Measurements from ENCODE around the gene OTOP1. TPM values are rescaled to one million over a fixed set of nuclear protein-coding genes. Genes with fewer than 3 reads are reported as not detected.
"Not testable (repeated sequence)": the region's sequence is repeated elsewhere in the genome, so short reads cannot be mapped to it uniquely, and the experiment has no call there.

The OTOP1 gene
- total RNA-seq, 1 donor from 2014 or later, result not detected

DNA sequence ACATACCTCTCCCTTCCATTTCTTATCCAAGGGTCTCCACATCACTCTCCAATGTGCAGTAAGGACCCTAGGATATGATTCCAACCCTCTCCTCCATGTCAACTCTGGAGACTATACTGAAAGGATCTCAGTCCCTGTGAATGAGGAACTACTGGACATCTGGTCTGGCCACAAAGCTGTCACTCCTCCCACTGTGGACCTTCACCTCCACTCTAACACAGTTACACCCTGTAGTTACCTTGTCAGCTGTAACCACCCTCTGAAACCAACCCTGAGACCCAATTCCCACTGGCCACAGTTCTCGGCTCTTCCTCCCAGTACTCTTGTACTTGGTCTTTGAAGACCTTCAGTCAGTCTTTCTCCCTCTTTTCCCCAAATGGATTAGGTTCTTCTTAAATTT is 18.4 kb upstream of the OTOP1 start:
- intact Hi-C loops (cut with micrococcal nuclease), result loop anchor here (5.0 kb wide), 1 partner anchor 1173 kb away; the partner anchor contains the start of genes HTT and HTT-AS

DNA sequence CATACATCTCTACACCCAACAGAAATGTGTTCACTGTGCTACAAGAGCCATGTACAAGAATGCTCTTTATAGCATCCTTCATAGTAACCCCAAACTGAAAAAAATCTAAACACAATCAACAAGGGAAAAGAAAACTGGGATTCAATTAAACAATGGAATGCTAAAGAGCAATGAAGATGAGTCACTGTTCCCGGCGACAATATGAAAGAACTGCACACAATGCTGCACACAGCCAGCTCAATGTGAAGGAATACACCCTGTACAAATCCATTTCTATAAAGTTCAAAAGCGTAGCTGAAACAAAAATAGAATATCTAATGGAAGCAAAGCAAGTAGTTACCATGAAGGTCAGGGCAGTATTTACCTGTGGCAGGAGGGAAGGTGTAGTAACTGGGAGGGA is 12.8 kb upstream of the OTOP1 start:
- intact Hi-C loops (cut with micrococcal nuclease), result not testable (repeated sequence)

DNA sequence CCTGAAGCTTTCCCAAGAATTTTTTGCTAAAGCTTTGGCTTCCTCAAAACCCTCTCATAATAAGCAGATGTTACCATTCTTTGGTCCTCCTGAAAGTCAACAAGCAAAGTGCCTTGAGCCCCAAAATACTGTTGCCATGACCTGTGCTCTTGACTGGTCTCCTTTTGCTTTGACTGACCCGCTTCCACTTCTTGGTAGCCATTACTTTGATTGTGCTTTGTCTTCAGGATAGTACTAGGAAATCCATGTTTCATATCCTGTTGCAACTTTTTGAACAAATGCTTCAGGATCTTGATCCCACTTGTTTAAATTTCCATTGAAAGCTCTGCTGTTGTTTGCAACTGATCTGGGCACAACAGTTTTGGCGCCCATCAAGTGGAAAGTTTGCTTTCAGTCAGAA is 6.9 kb upstream of the OTOP1 start:
- intact Hi-C loops (cut with micrococcal nuclease), result no loop called here

DNA sequence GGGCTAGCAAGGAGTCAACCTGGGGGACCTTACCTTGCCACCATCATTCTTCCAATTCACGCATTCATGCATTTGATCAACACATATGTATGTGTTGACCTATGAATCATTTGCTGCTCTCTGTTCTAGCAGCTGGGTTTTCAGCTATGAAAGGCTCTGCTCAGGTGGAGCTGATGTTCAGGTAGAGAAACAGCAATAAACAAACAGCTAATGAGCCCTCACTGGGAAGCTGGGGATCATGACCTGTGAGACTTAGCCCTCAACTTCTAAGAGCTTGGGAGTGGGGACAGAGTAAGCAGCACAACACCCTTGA is 1.6 kb upstream of the OTOP1 start:
- intact Hi-C loops (cut with micrococcal nuclease), result no loop called here

DNA sequence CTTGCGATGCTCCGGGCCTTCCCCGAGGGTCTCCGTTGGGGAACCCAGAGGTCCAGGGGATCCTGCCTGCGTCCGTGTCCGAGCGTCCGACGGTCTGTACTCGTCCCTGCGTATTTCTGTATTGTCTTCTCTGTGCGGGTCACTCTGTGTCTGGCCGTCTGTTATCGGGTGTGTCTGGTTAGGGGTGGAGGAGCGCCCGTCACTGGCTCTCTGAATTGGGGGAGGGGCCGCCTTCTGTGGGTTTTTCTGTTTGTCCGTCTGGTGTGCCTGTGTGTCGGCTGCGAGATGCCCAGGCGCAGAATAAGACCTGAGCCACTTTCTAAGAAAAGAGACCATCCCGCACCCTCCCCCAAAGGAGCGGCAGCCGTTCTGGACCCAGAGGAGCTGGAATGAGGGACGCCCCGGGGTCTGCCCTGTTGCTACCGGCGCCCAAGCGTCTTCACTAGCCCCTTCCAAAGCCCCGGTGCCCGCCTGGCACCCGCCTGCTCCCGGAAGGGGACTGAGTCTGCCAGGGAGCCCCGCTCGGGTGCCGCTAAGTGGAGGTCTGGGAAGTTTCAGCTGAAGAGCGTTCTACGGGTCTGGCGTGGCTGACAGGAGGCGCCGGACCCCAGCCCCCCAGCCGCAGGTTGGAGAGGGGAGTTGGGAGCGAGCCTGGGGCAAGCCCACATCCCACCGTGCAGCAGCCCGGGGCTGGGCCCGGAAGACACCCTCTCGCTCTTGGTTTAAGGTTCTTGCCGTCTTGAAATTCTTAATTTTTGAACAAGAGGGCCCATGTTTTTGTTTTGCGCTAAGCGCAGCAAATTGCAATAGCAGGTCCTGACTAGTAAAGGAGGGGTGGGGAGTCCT is 1.0 kb upstream of the OTOP1 start:
- intact Hi-C loops (cut with micrococcal nuclease), result no loop called here

DNA sequence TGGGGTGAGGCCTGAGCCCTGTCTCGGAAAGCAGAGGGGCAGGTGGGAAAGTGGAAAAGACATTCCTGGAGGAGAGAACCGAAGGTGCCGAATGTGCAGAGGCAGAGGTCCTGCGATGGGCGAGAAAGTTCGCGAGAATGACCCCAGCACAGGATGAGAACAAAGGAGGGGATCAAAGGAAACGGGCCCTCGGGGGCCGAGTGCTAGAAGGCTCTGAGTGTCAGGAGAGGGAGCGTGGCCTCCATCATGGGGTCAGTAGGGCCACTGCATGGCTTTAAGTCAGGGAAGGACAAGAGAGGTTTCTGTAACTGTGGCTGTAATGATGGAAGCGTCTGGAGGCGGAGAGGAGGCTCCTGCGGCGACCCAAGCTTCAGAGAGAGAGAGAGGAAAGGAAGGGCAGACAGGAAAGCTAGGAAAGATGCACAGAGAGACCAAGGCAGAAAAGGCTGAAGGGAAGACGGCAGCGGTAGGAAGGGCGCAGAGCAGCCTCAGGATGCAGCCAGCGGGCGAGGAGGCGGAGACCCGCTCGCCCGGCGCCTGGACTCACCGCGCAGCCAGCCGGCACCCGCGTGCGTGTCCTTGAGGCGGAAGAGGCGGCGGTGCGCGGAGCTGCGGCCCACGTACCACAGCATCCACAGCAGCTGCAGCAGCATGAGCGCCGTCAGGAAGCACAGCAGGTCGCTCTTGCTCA is 669 bp downstream of the OTOP1 start:
- intact Hi-C loops (cut with micrococcal nuclease), result no loop called here

DNA sequence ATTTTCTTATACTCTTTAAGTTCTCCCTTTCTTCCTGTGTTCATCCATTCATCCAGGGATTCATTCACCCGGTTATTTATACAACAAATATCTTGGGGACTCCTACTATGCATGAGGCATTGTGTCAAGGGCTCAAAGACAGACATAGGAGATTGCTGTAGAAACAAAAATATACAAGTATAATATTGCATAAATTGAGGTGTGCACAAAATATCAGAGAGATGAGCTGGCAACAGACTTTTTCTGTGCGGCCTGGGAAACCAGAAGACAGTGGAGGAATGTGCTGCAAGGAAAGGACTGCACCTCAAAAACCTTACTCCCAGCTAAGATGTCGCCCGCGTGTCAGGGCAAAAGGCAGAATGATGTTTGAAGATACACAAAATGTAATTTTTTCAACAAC is 9.6 kb downstream of the OTOP1 start:
- intact Hi-C loops (cut with micrococcal nuclease), result no loop called here

DNA sequence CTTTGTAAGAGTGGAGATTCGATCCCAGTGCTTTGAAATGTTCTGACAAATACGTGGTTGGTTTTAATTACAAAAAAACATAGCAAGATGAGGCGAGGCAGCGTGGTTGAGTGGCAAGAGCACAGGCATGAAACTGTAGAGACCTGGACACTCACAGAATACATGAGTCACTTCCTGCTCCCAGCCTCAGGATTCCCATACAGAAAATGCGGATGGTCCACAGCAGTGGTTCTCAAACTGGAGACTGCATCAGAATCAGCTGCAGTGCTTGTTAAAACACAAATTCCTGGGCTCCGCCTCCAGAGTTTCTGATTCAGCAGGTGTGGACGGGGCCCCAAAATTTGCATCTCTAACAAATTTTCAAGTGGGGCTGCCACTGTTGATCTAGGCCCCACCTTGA is 10.1 kb downstream of the OTOP1 start:
- intact Hi-C loops (cut with micrococcal nuclease), result no loop called here

DNA sequence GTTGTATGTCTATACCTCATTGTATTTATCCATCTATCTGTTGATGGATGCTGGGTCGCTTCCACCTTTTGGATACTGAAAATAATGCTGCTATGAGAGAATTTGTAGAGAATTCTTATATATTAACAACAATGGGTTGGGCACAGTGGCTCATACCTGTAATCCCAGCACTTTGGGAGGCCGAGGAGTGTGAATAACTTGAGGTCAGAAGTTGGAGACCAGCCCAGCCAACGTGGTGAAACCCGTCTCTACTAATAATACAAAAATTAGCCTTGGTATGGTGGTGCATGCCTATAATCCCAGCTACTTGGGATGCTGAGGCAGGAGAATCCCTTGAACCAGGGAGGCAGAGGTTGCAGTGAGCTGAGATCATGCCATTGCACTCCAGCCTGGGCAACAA is 13.1 kb downstream of the OTOP1 start:
- intact Hi-C loops (cut with micrococcal nuclease), result not testable (repeated sequence)

DNA sequence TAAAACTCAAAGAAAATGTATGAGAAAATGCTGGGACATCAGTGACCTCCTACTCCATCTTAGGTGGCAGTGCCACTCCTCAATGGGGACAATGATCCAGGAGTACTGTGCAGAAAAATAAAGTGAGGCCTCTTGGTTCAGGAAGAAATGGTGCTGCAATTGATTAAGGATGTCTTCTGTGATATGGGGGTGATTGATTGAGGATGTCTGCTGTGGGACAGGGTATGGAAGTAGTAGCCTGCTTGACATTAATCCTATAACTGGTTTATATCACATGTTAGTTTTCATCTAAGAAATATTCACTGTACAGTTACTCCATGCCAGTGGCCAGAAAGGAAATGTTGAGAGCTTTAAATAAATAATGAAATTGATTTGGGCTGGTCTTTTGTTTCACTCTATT is 20.5 kb downstream of the OTOP1 start:
- intact Hi-C loops (cut with micrococcal nuclease), result no loop called here

DNA sequence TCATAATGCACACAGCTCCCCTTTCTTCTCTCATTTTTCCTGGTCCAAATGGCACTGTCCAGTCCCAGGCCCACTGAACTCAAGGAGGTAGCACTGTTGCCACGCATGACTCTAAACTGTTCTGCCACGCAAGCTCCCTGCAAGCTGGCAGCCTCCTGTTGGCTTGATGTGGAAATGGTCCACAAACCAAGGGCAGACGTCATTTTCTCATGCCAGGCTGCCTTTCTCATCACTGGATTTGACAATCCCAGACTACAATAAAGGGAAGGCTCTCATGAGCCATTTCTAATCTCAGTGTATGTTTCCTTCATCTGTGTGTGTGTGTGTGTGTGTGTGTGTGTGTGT is 22.4 kb downstream of the OTOP1 start:
- intact Hi-C loops (cut with micrococcal nuclease), result no loop called here

DNA sequence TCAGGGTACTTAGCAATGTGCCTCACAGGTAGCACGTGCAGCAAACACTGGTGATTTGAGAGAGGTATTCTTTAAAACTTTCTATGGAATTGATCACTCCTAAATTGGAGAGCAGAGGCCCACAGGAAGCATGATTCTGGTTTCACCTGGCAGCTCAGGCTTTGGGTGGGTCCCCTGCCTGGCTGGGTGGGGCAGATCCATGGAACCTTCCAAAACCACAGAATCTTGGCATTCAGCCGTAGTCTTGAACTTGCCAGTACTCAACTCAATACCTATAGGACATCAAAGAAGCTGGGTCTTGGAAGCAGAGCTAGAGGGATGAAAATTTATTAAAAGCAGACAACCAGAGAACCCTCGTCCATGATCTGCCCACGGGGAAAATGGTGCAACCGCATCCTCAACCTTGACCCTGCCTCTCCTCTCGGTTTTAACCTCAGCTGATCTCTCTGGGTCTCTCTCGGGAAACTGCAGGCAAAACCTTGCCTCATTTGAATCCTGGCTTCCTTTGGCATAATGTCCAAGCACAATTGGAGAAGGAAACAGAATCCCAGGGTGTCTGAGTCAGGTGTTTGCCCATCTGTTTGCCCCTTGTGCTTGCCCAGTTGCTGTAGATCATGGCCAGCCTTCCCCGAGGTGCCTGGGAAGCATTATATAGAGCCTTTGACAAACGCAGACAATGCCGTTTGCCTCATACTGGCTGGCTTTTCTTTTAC is 22.9 kb downstream of the OTOP1 start:
- intact Hi-C loops (cut with micrococcal nuclease), result no loop called here

DNA sequence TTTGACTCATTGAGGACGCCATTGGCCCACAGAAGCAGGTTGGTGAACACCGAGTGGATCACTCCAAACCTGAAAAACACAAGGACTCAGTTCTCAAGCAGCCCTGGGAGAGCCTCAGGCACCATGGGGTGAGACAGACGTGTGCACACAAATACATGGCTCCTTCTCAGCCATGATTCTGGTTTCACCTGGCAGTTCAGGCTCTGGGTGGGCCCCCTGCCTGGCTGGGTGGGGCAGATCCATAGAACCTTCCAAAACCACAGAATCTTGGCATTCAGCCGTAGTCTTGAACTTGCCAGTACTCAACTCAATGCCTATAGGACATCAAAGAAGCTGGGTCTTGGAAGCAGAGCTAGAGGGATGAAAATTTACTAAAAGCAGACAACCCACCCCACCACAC is 24.2 kb downstream of the OTOP1 start:
- intact Hi-C loops (cut with micrococcal nuclease), result no loop called here

DNA sequence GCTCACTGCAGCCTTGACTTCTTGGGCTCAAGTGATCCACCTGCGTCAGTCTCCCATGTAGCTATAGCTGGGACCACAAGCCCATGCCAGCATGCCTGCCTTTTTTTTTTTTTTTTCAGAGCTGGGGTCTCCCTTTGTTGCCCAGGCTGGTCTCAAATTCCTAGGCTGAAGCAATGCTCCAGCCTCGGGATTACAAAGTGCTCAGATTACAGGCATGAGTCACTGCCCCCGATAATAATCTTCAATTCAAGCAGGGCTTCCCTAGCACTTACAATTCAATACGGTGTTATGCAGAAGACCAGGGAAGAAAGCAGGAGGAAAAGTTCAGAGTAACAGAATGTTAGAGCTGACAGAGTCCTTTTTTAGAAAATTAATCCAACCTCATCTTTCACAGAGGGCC is 26.1 kb downstream of the OTOP1 start:
- intact Hi-C loops (cut with micrococcal nuclease), result no loop called here

DNA sequence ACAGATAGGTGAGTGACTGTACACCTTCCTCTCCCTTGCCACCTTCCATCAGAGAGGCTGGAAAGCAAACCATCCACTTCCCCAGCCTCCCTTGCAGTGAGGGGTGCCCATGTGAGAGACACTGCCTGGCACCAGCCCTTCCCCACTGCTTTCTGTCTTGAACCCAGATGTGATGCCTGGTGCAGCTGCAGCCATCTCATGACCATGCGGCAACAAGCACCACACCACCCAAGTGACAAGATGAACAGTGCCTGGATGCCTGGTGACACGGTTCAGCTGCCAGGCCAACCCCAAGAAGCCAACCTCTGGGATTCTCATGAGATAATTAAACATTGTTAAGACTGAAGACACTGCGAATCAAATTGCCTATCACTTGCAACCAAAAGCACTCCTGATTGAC is 31.4 kb downstream of the OTOP1 start:
- intact Hi-C loops (cut with micrococcal nuclease), result no loop called here

DNA sequence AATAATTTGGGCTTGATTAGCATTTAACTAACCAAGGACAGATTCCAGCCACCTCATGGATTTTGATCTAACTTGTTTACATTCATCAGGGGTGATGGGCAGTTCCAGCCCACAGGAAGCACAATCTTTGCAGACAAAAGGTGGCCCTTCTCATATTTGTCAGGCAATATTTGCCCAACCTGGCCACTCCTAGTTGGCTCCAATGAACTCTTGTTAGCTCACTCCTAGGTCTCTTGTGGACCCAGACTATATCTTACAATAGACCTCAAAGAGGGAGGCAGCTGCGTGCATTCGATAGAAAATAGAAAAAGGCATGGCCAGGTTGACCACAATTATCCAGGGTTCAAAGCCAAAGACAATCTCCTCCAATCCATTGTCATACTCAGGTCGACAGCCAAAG is 38.2 kb downstream of the OTOP1 start:
- intact Hi-C loops (cut with micrococcal nuclease), result not testable (repeated sequence)

DNA sequence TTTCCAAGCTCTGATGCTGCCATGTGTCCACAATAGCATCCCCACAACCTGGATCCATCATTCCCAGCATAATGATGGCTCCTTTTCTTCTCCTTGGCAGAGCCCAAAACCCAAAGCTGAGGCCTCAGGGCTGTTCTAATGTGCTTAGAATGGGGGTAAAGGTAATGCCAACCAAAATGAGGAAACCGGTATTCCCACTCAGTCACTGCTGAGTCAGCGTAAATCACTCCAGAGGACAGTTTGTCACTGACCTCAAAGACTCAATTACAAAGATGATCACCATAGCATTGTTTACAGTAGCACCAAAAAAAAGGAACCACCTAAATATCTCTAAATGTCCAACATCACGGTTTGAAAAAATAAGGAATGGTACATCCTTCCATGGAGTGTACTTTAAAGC is 41.2 kb downstream of the OTOP1 start:
- intact Hi-C loops (cut with micrococcal nuclease), result no loop called here

DNA sequence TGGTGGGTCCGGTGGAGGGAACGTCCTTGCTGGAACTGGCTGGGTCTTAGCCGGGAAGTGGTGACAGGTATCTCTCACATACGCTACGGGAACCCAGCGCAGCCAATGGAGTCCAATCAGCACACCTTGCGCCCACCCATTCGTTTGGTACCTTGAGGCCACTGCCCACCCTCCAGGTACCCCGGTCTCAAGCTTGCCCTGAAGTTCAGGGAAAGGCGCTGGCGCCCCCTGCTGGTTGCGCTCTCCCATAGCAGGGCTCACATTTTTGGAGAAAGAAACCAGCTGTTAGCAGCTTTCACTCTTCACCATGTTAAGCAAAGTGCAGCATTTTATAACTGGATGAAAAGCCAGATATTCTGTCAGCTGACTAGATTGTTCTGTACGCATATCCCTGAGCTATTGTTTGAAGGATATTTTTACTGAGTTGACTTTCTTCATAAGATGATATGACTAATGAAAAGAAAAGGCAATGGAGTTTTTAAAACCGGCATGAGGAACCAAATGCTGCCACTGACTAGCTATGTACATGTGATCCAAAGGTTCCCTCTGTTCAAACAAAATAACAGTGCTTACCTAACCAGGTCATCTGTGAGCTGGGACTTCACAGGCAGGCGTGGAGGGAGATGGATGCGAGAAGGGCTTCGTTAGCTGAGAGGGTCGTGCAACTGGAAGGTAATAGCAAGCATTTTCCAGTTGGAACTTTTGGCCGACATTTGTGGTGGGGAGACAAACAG is 43.7 kb downstream of the OTOP1 start:
- intact Hi-C loops (cut with micrococcal nuclease), result no loop called here

DNA sequence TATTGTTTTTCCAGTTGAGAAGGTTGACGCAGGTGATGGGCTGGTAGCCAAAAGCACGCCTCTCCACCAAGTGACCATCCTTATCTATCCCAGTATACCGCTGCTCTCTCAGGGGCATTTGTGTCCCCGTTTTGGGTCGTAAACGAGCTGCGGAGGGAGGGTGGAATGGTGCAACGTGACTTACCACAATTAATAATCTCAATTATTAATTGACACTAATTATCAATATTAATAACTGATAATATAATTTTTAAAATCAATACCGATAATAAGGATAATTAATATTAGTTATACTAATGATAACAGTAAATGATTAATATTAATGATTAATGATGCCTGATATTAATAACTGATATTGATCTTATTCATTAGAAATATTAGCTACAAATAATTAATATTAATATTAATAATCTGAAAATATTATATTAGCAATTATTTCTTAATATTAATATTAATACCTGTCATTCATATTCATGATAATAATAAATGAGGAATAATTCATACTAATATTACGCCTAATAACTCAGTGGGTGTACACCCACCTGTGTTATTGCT is 56.1 kb downstream of the OTOP1 start:
- intact Hi-C loops (cut with micrococcal nuclease), result no loop called here

DNA sequence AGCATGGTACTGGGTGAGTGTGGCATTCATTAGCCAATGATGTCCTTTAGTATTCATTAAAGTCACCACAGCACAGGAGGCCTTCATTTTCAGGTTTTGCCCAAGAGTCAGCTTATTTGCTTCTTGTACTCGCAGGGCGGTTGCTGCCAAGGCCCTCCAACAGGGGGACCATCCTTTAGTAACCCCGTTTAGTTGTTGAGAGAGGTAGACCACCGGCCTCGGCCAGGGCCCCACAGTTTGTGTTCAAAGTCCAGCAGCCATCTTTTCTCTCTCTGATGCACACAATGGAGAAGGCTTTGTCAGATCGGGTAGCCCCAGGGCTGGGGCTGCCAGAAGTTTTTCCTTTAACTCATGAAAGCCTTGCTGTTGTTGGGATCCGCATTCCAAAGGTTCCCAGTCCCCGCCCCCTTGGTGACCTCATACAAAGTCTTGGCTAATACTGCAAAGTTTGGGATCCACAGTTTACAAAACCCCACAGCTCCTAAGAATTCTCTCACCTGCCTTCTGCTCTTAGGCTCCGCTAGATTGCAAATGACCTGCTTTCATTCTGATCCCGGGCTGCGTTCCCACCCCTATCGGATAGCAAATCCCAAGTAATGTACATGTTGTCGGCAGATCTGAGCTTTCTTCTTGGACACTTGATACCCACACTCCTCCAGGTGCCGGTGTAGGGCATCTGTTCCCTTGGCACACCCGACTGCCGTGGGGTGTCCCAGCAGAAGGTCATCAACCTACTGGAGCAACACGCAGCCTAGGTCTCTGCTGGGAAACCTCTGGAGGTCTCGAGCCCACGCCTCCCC is 58.5 kb downstream of the OTOP1 start:
- intact Hi-C loops (cut with micrococcal nuclease), result not testable (repeated sequence)

DNA sequence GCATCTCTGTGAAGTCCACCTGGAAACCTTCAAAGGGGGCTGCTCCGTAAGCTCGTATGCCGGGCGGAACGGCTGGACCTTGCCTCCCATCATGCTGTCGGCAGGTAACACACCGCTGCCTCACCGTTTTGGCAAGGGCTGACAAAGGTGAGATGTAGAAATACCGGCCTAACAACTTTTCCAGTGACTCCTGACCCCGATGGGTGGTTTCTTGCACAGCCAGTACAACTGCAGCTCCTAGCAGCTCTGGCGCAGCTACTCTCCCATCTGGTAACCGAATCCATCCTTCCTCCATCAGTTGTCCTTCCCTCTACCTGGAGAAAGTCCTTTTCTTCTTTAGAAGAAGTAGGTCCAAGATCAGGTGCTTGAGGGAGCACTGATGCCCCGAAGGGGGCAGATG is 59.7 kb downstream of the OTOP1 start:
- intact Hi-C loops (cut with micrococcal nuclease), result not testable (repeated sequence)
